Activated naive CD8-positive, alpha-beta T cell treated with anti-CD3 and anti-CD28 coated beads, Interleukin-2, amount 50 U/mL, for 24 hours (primary cell): ENCODE measurements around the gene BAIAP2L1.

Experiments used
- ATAC-seq: fragments of 150-1000 bp; cut with Tn5 transposase; one replicate; pipeline ENCODE4 v1.10.0; 2021
- DNase-seq: peaks from one replicate; pipeline ENCODE4 v3.0.0; 2021
- H3K27ac Mint-ChIP-seq: one replicate; pipeline ENCODE4 v1.8.0; 2021; ENCODE audit warnings: mild to moderate bottlenecking, mixed read lengths
- H3K27me3 Mint-ChIP-seq: one replicate; pipeline ENCODE4 v1.8.0; 2021; ENCODE audit warnings: mixed read lengths
- H3K36me3 Mint-ChIP-seq: one replicate; pipeline ENCODE4 v1.8.0; 2021; ENCODE audit warnings: low read depth, mixed read lengths
- H3K4me1 Mint-ChIP-seq: one replicate; pipeline ENCODE4 v1.8.0; 2021; ENCODE audit warnings: mixed read lengths
- H3K4me3 Mint-ChIP-seq: one replicate; pipeline ENCODE4 v1.8.0; 2021; ENCODE audit warnings: mild to moderate bottlenecking, moderate library complexity, mixed read lengths
- H3K9me3 Mint-ChIP-seq: one replicate; pipeline ENCODE4 v1.8.0; 2021; ENCODE audit warnings: mixed read lengths

BAIAP2L1 gene

GRCh38 chr7:98289333-98289875 lies 111.5 kb downstream of the BAIAP2L1 start:
- Mint-ChIP-seq H3K27ac (no peak overlapping the region), H3K4me1 (peaks cover 6% of the 10 kb centered on the region), H3K27me3 (no peaks in the 10 kb centered on the region), H3K36me3 (peaks cover 2% of the 10 kb centered on the region), H3K4me3 (no peak overlapping the region), H3K9me3 (no peaks in the 10 kb centered on the region)
- DNase-seq: no peak
- no peak for ATAC-seq

GRCh38 chr7:98288064-98288823 lies 112.6 kb downstream of the BAIAP2L1 start:
- DNase-seq (no peak), ATAC-seq (no peak)
- Mint-ChIP-seq H3K9me3 (no peaks in the 10 kb centered on the region), H3K36me3 (peaks cover 2% of the 10 kb centered on the region), H3K4me3 (no peak overlapping the region), H3K4me1 (peaks cover 16% of the 10 kb centered on the region), H3K27ac (no peak overlapping the region), H3K27me3 (no peaks in the 10 kb centered on the region)

GRCh38 chr7:98287486-98287959 lies 113.4 kb downstream of the BAIAP2L1 start:
- ATAC-seq: no peak
- DNase-seq: no peak
- H3K36me3 Mint-ChIP-seq: peaks cover 5% of the 10 kb centered on the region
- H3K4me3 Mint-ChIP-seq: no peak overlapping the region
- no peak overlapping the region for H3K27ac Mint-ChIP-seq
- H3K27me3 Mint-ChIP-seq: no peaks in the 10 kb centered on the region
- no peaks in the 10 kb centered on the region for H3K9me3 Mint-ChIP-seq
- peaks cover 23% of the 10 kb centered on the region for H3K4me1 Mint-ChIP-seq

- Mint-ChIP-seq H3K4me1 (peaks cover 26% of the 10 kb centered on the region), H3K4me3 (no peak overlapping the region), H3K36me3 (peaks cover 6% of the 10 kb centered on the region), H3K27me3 (no peaks in the 10 kb centered on the region), H3K9me3 (no peaks in the 10 kb centered on the region), H3K27ac (no peak overlapping the region)
- DNase-seq: no peak
- no peak for ATAC-seq
Measured at GRCh38 chr7:98286701-98287485, 114.0 kb downstream of the BAIAP2L1 start.

GRCh38 chr7:98286093-98286539 lies 114.8 kb downstream of the BAIAP2L1 start:
- H3K4me1 Mint-ChIP-seq: peaks cover 26% of the 10 kb centered on the region
- ATAC-seq (no peak), DNase-seq (no peak)
- peaks cover 6% of the 10 kb centered on the region for H3K36me3 Mint-ChIP-seq
- H3K4me3 Mint-ChIP-seq: no peak overlapping the region
- H3K27ac Mint-ChIP-seq: no peak overlapping the region
- no peaks in the 10 kb centered on the region for H3K9me3 Mint-ChIP-seq
- H3K27me3 Mint-ChIP-seq: no peaks in the 10 kb centered on the region

- Mint-ChIP-seq H3K4me3 (no peak overlapping the region), H3K9me3 (no peaks in the 10 kb centered on the region), H3K4me1 (peaks cover 29% of the 10 kb centered on the region), H3K36me3 (peaks cover 6% of the 10 kb centered on the region), H3K27me3 (no peaks in the 10 kb centered on the region), H3K27ac (no peak overlapping the region)
- ATAC-seq: no peak
- DNase-seq: no peak
Measured at GRCh38 chr7:98285157-98286092, 115.5 kb downstream of the BAIAP2L1 start.

GRCh38 chr7:98284335-98285036 lies 116.4 kb downstream of the BAIAP2L1 start:
- peaks cover 6% of the 10 kb centered on the region for H3K36me3 Mint-ChIP-seq
- no peak for DNase-seq

GRCh38 chr7:98283887-98284222 lies 117.0 kb downstream of the BAIAP2L1 start:
- peaks cover 6% of the 10 kb centered on the region for H3K36me3 Mint-ChIP-seq
- no peak for ATAC-seq
- no peak for DNase-seq
- peaks cover 29% of the 10 kb centered on the region for H3K4me1 Mint-ChIP-seq
- no peak overlapping the region for H3K27ac Mint-ChIP-seq
- H3K4me3 Mint-ChIP-seq: no peak overlapping the region
- no peaks in the 10 kb centered on the region for H3K9me3 Mint-ChIP-seq
- no peaks in the 10 kb centered on the region for H3K27me3 Mint-ChIP-seq

More at GRCh38 chr7:98284335-98285036, 116.4 kb downstream of the BAIAP2L1 start:
- H3K27ac Mint-ChIP-seq: no peak overlapping the region
- peaks cover 29% of the 10 kb centered on the region for H3K4me1 Mint-ChIP-seq
- H3K9me3 Mint-ChIP-seq: no peaks in the 10 kb centered on the region
- peak overlapping the region; percentile 29 for H3K4me3 Mint-ChIP-seq
- no peak for ATAC-seq
- no peaks in the 10 kb centered on the region for H3K27me3 Mint-ChIP-seq

- no peak for ATAC-seq
- Mint-ChIP-seq H3K4me1 (peaks cover 29% of the 10 kb centered on the region), H3K4me3 (peak overlapping the region; percentile 78), H3K27ac (peak overlapping the region; percentile 70), H3K27me3 (no peaks in the 10 kb centered on the region), H3K36me3 (peaks cover 4% of the 10 kb centered on the region), H3K9me3 (no peaks in the 10 kb centered on the region)
- DNase-seq: no peak
Measured at GRCh38 chr7:98283127-98283886, 117.6 kb downstream of the BAIAP2L1 start.

GRCh38 chr7:98282703-98283102 lies 118.2 kb downstream of the BAIAP2L1 start:
- ATAC-seq (no peak), DNase-seq (no peak)
- no peaks in the 10 kb centered on the region for H3K27me3 Mint-ChIP-seq
- no peaks in the 10 kb centered on the region for H3K9me3 Mint-ChIP-seq
- peaks cover 4% of the 10 kb centered on the region for H3K36me3 Mint-ChIP-seq
- peaks cover 29% of the 10 kb centered on the region for H3K4me1 Mint-ChIP-seq
- H3K4me3 Mint-ChIP-seq: peak overlapping the region; percentile 78
- peak overlapping the region; percentile 70 for H3K27ac Mint-ChIP-seq

- Mint-ChIP-seq H3K36me3 (peaks cover 4% of the 10 kb centered on the region), H3K4me1 (peaks cover 29% of the 10 kb centered on the region), H3K9me3 (no peaks in the 10 kb centered on the region), H3K4me3 (peak overlapping the region; percentile 78), H3K27ac (peak overlapping the region; percentile 70), H3K27me3 (no peaks in the 10 kb centered on the region)
- peak; percentile 26 for ATAC-seq
- DNase-seq: peak; percentile 47
Measured at GRCh38 chr7:98281757-98282606, 118.9 kb downstream of the BAIAP2L1 start.
